HG02571 (cell line): ENCODE measurements around the gene STX11.

Experiments used
- ATAC-seq: cut with Tn5 transposase; IDR thresholded peaks from one replicate; pipeline ENCODE4 v1.9.1; 2021; ENCODE audit warnings: mild to moderate bottlenecking, moderate library complexity; ENCODE audit not compliant: unreplicated experiment

STX11 gene

GRCh38 chr6:144214622-144215401 is 64.5 kb downstream of the STX11 start:
- no peak for ATAC-seq

- ATAC-seq = no peak
Measured at GRCh38 chr6:144215402-144215931, 65.2 kb downstream of the STX11 start.

- ATAC-seq = peak; percentile 90
Measured at GRCh38 chr6:144215932-144216667, 65.8 kb downstream of the STX11 start.

GRCh38 chr6:144216668-144217218 is 66.4 kb downstream of the STX11 start:
- ATAC-seq = peak; percentile 40

- ATAC-seq = no peak
Measured at GRCh38 chr6:144217264-144217663, 66.9 kb downstream of the STX11 start.

- ATAC-seq = no peak
Measured at GRCh38 chr6:144217797-144218196, 67.5 kb downstream of the STX11 start.

- ATAC-seq = no peak
Measured at GRCh38 chr6:144219056-144219685, 68.9 kb downstream of the STX11 start.

DNA sequence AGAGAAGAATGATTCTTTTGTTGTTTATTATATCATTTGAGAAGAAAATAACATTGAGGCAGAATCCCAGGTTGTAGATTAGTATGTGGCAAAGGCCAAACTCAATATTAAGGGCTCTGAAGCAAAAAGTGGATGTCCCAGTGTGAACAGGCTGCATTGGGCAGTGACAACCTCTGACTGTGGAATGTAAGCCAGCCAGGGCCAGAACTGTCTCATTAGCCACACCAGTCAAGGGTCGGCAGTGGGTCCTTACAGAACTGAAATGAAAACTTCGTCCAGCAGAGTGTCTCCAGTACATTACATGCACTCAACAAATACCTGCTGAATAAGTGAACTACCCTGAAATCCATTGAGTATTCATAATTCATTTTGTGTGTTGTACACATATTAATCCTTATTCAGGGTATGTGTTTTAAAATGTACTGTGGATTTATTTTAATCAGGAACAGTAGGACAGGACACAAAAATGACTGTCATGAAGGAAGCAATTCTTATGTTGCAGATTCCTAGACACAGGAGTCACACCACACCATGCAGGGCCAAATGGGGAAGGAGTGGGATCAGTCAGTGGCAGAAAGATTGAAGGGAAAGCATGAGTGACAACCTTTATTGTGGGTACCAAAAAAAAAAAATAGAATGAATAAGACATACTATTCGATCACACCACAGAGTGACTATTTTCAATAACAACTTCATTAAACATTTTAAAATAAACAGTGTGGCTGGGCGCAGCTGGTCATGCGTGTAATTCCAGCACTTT is 69.9 kb downstream of the STX11 start:
- ATAC-seq = no peak

- ATAC-seq = no peak
Measured at GRCh38 chr6:144223686-144224085, 73.4 kb downstream of the STX11 start.

DNA sequence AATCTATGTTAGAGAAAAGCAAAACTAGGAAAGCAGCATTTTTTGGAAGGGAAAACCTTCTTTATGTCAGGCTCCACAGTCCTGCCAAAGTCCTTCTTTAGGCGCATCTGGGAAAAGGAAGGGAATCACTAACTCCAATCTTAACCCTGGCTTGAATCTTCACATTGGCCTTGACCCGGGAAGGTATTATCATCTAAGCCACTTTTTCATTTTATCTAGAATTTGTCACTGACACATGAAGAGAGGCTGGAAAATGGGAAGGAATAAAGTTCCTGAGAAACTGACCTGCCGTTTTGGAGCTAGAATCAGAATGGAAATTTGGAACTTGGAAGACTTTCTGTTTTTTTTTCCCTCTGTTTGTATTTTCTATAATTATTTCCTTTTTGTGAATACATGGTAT is 81.4 kb downstream of the STX11 start:
- ATAC-seq = no peak

- no peak for ATAC-seq
Measured at GRCh38 chr6:144232176-144232831, 82.0 kb downstream of the STX11 start.

DNA sequence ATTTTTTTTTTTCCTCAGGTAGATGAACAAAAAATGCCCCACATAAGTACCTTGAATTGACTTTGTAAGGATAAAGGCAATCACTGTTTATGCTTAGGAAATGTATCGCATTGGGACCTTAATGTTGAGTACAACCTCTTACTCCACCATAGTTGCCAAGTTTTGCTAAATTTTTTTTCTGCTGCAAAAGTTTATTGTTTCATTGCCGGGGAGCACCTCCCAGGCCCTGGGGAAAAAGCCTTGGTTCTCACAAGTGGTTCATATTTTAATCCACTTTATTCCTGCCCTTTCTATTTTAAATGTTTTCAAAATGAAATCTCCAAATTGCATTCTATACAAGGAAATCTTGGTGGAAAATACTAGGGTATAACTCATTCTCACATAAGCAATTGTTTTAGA is 82.5 kb downstream of the STX11 start:
- ATAC-seq = no peak

DNA sequence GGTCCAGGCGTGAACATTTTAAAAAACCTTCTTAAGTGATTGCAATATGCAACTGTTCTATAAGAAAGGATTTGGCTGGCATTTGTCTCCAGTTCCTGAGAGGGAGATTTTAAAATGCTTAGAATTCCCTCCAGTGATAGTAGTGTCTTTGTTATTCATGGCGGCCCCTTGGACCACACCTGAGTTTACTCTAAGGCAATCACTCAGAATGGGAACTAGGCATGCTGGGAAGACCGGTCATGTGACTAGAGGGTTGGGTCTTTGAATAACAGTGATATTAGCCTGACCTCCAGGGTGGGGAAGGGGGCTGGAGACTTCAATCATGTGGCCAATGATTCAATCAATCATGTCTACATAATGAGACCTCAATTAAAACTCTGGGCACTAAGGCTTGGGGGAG is 84.1 kb downstream of the STX11 start:
- no peak for ATAC-seq

DNA sequence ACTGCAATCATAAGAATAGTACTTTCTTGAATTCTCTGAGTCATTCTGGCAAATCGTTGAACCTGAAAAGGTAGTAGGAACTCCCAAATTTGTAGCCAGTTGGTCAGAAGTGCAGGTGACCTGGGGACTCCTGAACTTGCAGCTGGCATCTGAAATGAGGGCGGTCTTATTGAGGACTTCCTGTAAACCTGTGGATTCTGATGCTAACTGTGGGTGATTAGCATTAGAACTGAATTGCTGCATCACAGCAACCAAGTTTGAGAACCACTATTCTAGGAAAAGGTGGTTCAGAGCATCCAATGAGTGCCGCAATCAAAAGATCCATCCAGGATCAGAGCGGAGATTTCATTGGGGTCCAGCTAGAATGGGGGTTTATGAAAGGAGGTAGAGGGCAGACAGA is 84.6 kb downstream of the STX11 start:
- no peak for ATAC-seq
